DOHH2 (cell line): ENCODE data around the gene STXBP2.

ENCODE experiments used
- H3F3A ChIP-seq: fragments of 200-600 bp; sonication (generic), shearing (Covaris generic); 2 replicates; pipeline ENCODE4 v1.6.0; 2016; ENCODE audit warnings: antibody characterized with exemption, mild to moderate bottlenecking; ENCODE audit not compliant: control insufficient read depth, insufficient read depth
- H3K27ac ChIP-seq: fragments of 200-600 bp; sonication (generic); 2 replicates; pipeline ENCODE4 v1.5.1; 2014; ENCODE audit warnings: low read depth, mild to moderate bottlenecking, low read length, moderate library complexity
- H3K27me3 ChIP-seq: fragments of 200-600 bp; sonication (generic); 2 replicates; pipeline ENCODE4 v1.6.1; 2014; ENCODE audit warnings: mild to moderate bottlenecking, low read length, mixed read lengths; ENCODE audit not compliant: control insufficient read depth
- H3K36me3 ChIP-seq: fragments of 200-600 bp; sonication (generic); 2 replicates; pipeline ENCODE4 v1.6.1; 2014; ENCODE audit warnings: mild to moderate bottlenecking, low read length, moderate library complexity, mixed read lengths; ENCODE audit not compliant: control insufficient read depth
- H3K4me1 ChIP-seq: fragments of 200-600 bp; sonication (generic); 2 replicates; pipeline ENCODE4 v1.6.1; 2014; ENCODE audit warnings: mild to moderate bottlenecking, low read length, mixed read lengths; ENCODE audit not compliant: control insufficient read depth
- H3K4me2 ChIP-seq: fragments of 200-600 bp; sonication (generic); 2 replicates; pipeline ENCODE4 v1.6.0; 2014; ENCODE audit warnings: mild to moderate bottlenecking, low read length, moderate library complexity
- H3K4me3 ChIP-seq: fragments of 200-600 bp; sonication (generic); 2 replicates; pipeline ENCODE4 v1.5.1; 2014; ENCODE audit warnings: mild to moderate bottlenecking, low read length, mixed read lengths
- H3K79me2 ChIP-seq: fragments of 200-600 bp; sonication (generic); 2 replicates; pipeline ENCODE4 v1.6.1; 2014; ENCODE audit warnings: mild to moderate bottlenecking, low read length, mixed read lengths; ENCODE audit not compliant: control insufficient read depth
- H3K9me2 ChIP-seq: fragments of 200-600 bp; sonication (generic); replicated peaks from 2 replicates; pipeline ENCODE4 v1.6.1; 2014; ENCODE audit warnings: mild to moderate bottlenecking, low read length, mixed read lengths; ENCODE audit not compliant: control insufficient read depth
- H3K9me3 ChIP-seq: fragments of 200-600 bp; sonication (generic); 2 replicates; pipeline ENCODE4 v1.6.1; 2014; ENCODE audit warnings: antibody characterized with exemption, low read length, mixed read lengths; ENCODE audit not compliant: control insufficient read depth, insufficient read depth
- H4K20me1 ChIP-seq: fragments of 200-600 bp; sonication (generic); 2 replicates; pipeline ENCODE4 v1.6.0; 2014; ENCODE audit warnings: low read depth, mild to moderate bottlenecking, antibody characterized with exemption, low read length, moderate library complexity; ENCODE audit not compliant: control insufficient read depth, insufficient read depth
- EZH2phosphoT487 ChIP-seq: fragments of 200-600 bp; sonication (generic); IDR thresholded peaks from 2 replicates; pipeline ENCODE4 v1.6.1; 2017; ENCODE audit warnings: borderline replicate concordance, mild to moderate bottlenecking, antibody characterized with exemption, low read length, moderate library complexity, mixed read lengths
- TF ChIP-seq, protein P1 (sequence below): fragments of 200-600 bp; sonication (generic); IDR thresholded peaks from one replicate; pipeline ENCODE4 v1.5.1; 2014; ENCODE audit warnings: antibody characterized with exemption, mild to moderate bottlenecking, low read depth, low read length; ENCODE audit not compliant: poor library complexity, severe bottlenecking

The STXBP2 gene

DNA sequence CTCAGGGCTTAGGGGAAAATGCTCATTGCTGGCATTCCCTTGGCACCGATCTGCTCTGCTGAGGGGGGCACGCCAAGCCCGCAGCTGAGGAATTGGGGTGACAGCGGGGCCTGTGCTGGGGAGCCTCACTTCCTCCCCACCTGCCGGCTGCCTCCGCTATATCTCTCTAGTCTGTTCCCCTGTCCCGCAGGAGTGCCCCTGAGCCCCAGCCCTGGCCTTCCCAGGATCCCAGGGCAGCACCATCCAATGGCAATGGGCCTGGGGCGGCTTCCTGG lies 9.5 kb downstream of the STXBP2 start:
- Histone ChIP-seq H3K9me2 (no peaks in the 10 kb centered on the region), H3K36me3 (peaks cover 3% of the 10 kb centered on the region; the same call in 1 of the 2 replicates), H3F3A (0 out of 2 replicates have a peak, but pooled peaks cover 3% of the 10 kb centered on the region), H3K4me1 (peaks cover 40% of the 10 kb centered on the region), H3K27ac (no peak overlapping the region), H4K20me1 (no peaks in the 10 kb centered on the region), H3K27me3 (no peaks in the 10 kb centered on the region), H3K4me2 (no peak overlapping the region), H3K79me2 (no peaks in the 10 kb centered on the region), H3K4me3 (no peak overlapping the region), H3K9me3 (no peaks in the 10 kb centered on the region)
- TF ChIP-seq, protein P1, sequence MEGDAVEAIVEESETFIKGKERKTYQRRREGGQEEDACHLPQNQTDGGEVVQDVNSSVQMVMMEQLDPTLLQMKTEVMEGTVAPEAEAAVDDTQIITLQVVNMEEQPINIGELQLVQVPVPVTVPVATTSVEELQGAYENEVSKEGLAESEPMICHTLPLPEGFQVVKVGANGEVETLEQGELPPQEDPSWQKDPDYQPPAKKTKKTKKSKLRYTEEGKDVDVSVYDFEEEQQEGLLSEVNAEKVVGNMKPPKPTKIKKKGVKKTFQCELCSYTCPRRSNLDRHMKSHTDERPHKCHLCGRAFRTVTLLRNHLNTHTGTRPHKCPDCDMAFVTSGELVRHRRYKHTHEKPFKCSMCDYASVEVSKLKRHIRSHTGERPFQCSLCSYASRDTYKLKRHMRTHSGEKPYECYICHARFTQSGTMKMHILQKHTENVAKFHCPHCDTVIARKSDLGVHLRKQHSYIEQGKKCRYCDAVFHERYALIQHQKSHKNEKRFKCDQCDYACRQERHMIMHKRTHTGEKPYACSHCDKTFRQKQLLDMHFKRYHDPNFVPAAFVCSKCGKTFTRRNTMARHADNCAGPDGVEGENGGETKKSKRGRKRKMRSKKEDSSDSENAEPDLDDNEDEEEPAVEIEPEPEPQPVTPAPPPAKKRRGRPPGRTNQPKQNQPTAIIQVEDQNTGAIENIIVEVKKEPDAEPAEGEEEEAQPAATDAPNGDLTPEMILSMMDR: no peak
- no peak for TF ChIP-seq EZH2phosphoT487

GRCh38 chr19:7647156-7647555 lies 10.2 kb downstream of the STXBP2 start:
- peaks cover 3% of the 10 kb centered on the region; the same call in 1 of the 2 replicates for H3K36me3 ChIP-seq
- no peak overlapping the region for H3K4me3 ChIP-seq
- no peaks in the 10 kb centered on the region for H3K9me2 ChIP-seq
- H3K27me3 ChIP-seq: no peaks in the 10 kb centered on the region
- no peak overlapping the region for H3K27ac ChIP-seq
- 0 out of 2 replicates have a peak, but pooled peaks cover 3% of the 10 kb centered on the region for H3F3A ChIP-seq
- H3K79me2 ChIP-seq: no peaks in the 10 kb centered on the region
- no peak overlapping the region for H3K4me2 ChIP-seq
- no peak for TF ChIP-seq EZH2phosphoT487
- TF ChIP-seq, protein P1: no peak
- H3K9me3 ChIP-seq: no peaks in the 10 kb centered on the region
- no peaks in the 10 kb centered on the region for H4K20me1 ChIP-seq
- peaks cover 41% of the 10 kb centered on the region for H3K4me1 ChIP-seq

- Histone ChIP-seq H3K27me3 (no peaks in the 10 kb centered on the region), H3F3A (0 out of 2 replicates have a peak, but pooled peaks cover 3% of the 10 kb centered on the region)
- TF ChIP-seq, protein P1: no peak
- TF ChIP-seq EZH2phosphoT487: no peak
Measured at GRCh38 chr19:7648265-7649014, 11.5 kb downstream of the STXBP2 start.

More at GRCh38 chr19:7648265-7649014, 11.5 kb downstream of the STXBP2 start:
- Histone ChIP-seq H3K27ac (peak overlapping the region; percentile 24; the same call in 1 of the 2 replicates), H3K4me3 (no peak overlapping the region), H3K9me3 (no peaks in the 10 kb centered on the region), H4K20me1 (no peaks in the 10 kb centered on the region), H3K4me2 (peak overlapping the region; percentile 34), H3K4me1 (peaks cover 45% of the 10 kb centered on the region), H3K36me3 (no peaks in the 10 kb centered on the region; the same call in 1 of the 2 replicates), H3K9me2 (no peaks in the 10 kb centered on the region), H3K79me2 (no peaks in the 10 kb centered on the region)
